GM19395 (cell line): ENCODE data around the gene GDPD5.

Source experiments
- ATAC-seq: cut with Tn5 transposase; IDR thresholded peaks from one replicate; pipeline ENCODE4 v1.9.1; 2021; ENCODE audit warnings: mild to moderate bottlenecking, moderate library complexity; ENCODE audit not compliant: unreplicated experiment

Gene GDPD5

GRCh38 chr11:75495749-75496304, 29.9 kb downstream of the GDPD5 start:
- ATAC-seq, result no peak

GRCh38 chr11:75493626-75494025, 32.1 kb downstream of the GDPD5 start:
- no peak for ATAC-seq

- no peak for ATAC-seq
These were observed 33.4 kb downstream of the GDPD5 start for GRCh38 chr11:75492181-75492820.

GRCh38 chr11:75491465-75491864, 34.3 kb downstream of the GDPD5 start:
- ATAC-seq, result no peak

- no peak for ATAC-seq
These were observed 35.2 kb downstream of the GDPD5 start for GRCh38 chr11:75490221-75491181.

GRCh38 chr11:75487365-75487764, 38.4 kb downstream of the GDPD5 start:
- no peak for ATAC-seq

- no peak for ATAC-seq
These were observed 40.0 kb downstream of the GDPD5 start for GRCh38 chr11:75485742-75486141.

GRCh38 chr11:75482931-75483469, 42.7 kb downstream of the GDPD5 start:
- ATAC-seq, result no peak

- no peak for ATAC-seq
These were observed 43.7 kb downstream of the GDPD5 start for GRCh38 chr11:75481922-75482606.

- no peak for ATAC-seq
These were observed 44.4 kb downstream of the GDPD5 start for GRCh38 chr11:75481223-75481921.

- no peak for ATAC-seq
These were observed 45.3 kb downstream of the GDPD5 start for GRCh38 chr11:75480185-75481175.

GRCh38 chr11:75479597-75480145, 46.1 kb downstream of the GDPD5 start:
- no peak for ATAC-seq

- ATAC-seq, result no peak
These were observed 46.8 kb downstream of the GDPD5 start for GRCh38 chr11:75478783-75479596.

GRCh38 chr11:75477614-75477935, 48.2 kb downstream of the GDPD5 start:
- no peak for ATAC-seq

GRCh38 chr11:75476739-75477613, 48.8 kb downstream of the GDPD5 start:
- ATAC-seq, result no peak

- no peak for ATAC-seq
These were observed 49.7 kb downstream of the GDPD5 start for GRCh38 chr11:75475767-75476650.
